NT2/D1 (cell line): Measurements from ENCODE around the gene KRTAP29-1.

Experiments used
- SUZ12 ChIP-seq: IDR thresholded peaks from 2 replicates; pipeline ENCODE4 v1.6.1; 2011; ENCODE audit not compliant: insufficient read length, insufficient read depth; ENCODE audit errors: extremely low read depth
- YY1 ChIP-seq: IDR thresholded peaks from 2 replicates; pipeline ENCODE4 v1.6.1; 2011; ENCODE audit not compliant: insufficient read length, insufficient read depth
- ZNF274 ChIP-seq: IDR thresholded peaks from 2 replicates; pipeline ENCODE4 v1.6.1; 2011; ENCODE audit warnings: mild to moderate bottlenecking, low read depth, low read length

- TF ChIP-seq YY1 (no peak), SUZ12 (no peak), ZNF274 (no peak)
Observed at GRCh38 chr17:41326173-41327145, 23.8 kb upstream of the KRTAP29-1 start.
